DND-41 (cell line): ENCODE results near the gene PARVA.

ENCODE experiments used
- ATAC-seq: fragments of 200-7000 bp; cut with Tn5 transposase; 3 replicates; pipeline ENCODE4 v1.9.1; 2021; ENCODE audit warnings: low read depth; ENCODE audit not compliant: insufficient read depth
- DNase-seq: peaks from one replicate; pipeline ENCODE4 v3.0.0-alpha.2; 2020
- H2AFZ ChIP-seq: 2 replicates; pipeline ENCODE4 v1.6.0; 2012; ENCODE audit warnings: low read depth, low read length
- H3K27ac ChIP-seq: 2 replicates; pipeline ENCODE4 v1.5.1; 2012; ENCODE audit warnings: low read length, inconsistent platforms
- H3K27me3 ChIP-seq: fragments of 200-600 bp; sonication (generic); 2 replicates; pipeline ENCODE4 v1.6.0; 2012; ENCODE audit warnings: low read length, mild to moderate bottlenecking, inconsistent platforms; ENCODE audit not compliant: insufficient read depth, poor library complexity
- H3K36me3 ChIP-seq: 2 replicates; pipeline ENCODE4 v1.5.1; 2012; ENCODE audit warnings: low read length, inconsistent platforms; ENCODE audit not compliant: insufficient read depth
- H3K4me1 ChIP-seq: 2 replicates; pipeline ENCODE4 v1.5.1; 2012; ENCODE audit warnings: mild to moderate bottlenecking, low read length; ENCODE audit not compliant: insufficient read depth
- H3K4me2 ChIP-seq: 2 replicates; pipeline ENCODE4 v1.6.0; 2012; ENCODE audit warnings: mild to moderate bottlenecking, moderate library complexity, low read length, inconsistent platforms; ENCODE audit not compliant: insufficient read depth
- H3K4me3 ChIP-seq, 2 experiments: fragments of 200-600 bp in 1 of 2; shearing (Covaris generic) in 1 of 2; 2 replicates each; pipeline ENCODE4 v1.5.1; 2012 to 2016; ENCODE audit warnings: inconsistent platforms in 2 of 2, low read length in 2 of 2, mild to moderate bottlenecking in 2 of 2, low read depth in 1 of 2, moderate library complexity in 1 of 2
- H3K79me2 ChIP-seq: 2 replicates; pipeline ENCODE4 v1.6.0; 2012; ENCODE audit warnings: low read length, inconsistent platforms; ENCODE audit not compliant: insufficient read depth
- H3K9ac ChIP-seq: 2 replicates; pipeline ENCODE4 v1.6.0; 2012; ENCODE audit warnings: low read depth, mild to moderate bottlenecking, inconsistent platforms, low read length, moderate library complexity
- H3K9me3 ChIP-seq: 2 replicates; pipeline ENCODE4 v1.5.1; 2012; ENCODE audit warnings: low read length, moderate library complexity, mild to moderate bottlenecking, inconsistent platforms; ENCODE audit not compliant: insufficient read depth, severe bottlenecking
- H4K20me1 ChIP-seq: 2 replicates; pipeline ENCODE4 v1.6.0; 2012; ENCODE audit warnings: low read length; ENCODE audit not compliant: insufficient read depth
- EZH2 ChIP-seq: IDR thresholded peaks from 3 replicates; pipeline ENCODE4 v1.6.1; 2012; ENCODE audit warnings: borderline replicate concordance, low read depth, mild to moderate bottlenecking, moderate library complexity, low read length, inconsistent platforms; ENCODE audit not compliant: severe bottlenecking
- TF ChIP-seq, protein P1 (sequence below): IDR thresholded peaks from 2 replicates; pipeline ENCODE4 v1.5.1; 2012; ENCODE audit warnings: borderline replicate concordance, low read length, moderate library complexity, mild to moderate bottlenecking; ENCODE audit not compliant: poor library complexity, severe bottlenecking; ENCODE audit errors: extremely low read depth

The PARVA gene

GRCh38 chr11:12560362-12560761, 183.0 kb downstream of the PARVA start:
- DNase-seq (no peak), ATAC-seq (no peak)
- no peak overlapping the region for H3K27ac ChIP-seq
- no peak overlapping the region for H3K4me2 ChIP-seq
- TF ChIP-seq, protein P1, sequence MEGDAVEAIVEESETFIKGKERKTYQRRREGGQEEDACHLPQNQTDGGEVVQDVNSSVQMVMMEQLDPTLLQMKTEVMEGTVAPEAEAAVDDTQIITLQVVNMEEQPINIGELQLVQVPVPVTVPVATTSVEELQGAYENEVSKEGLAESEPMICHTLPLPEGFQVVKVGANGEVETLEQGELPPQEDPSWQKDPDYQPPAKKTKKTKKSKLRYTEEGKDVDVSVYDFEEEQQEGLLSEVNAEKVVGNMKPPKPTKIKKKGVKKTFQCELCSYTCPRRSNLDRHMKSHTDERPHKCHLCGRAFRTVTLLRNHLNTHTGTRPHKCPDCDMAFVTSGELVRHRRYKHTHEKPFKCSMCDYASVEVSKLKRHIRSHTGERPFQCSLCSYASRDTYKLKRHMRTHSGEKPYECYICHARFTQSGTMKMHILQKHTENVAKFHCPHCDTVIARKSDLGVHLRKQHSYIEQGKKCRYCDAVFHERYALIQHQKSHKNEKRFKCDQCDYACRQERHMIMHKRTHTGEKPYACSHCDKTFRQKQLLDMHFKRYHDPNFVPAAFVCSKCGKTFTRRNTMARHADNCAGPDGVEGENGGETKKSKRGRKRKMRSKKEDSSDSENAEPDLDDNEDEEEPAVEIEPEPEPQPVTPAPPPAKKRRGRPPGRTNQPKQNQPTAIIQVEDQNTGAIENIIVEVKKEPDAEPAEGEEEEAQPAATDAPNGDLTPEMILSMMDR = no peak
- no peak for TF ChIP-seq EZH2
- H3K27me3 ChIP-seq = no peaks in the 10 kb centered on the region
- no peak overlapping the region for H3K4me3 ChIP-seq
- H3K79me2 ChIP-seq = no peaks in the 10 kb centered on the region
- H2AFZ ChIP-seq = no peak overlapping the region
- H4K20me1 ChIP-seq = no peaks in the 10 kb centered on the region
- H3K9me3 ChIP-seq = no peaks in the 10 kb centered on the region
- no peaks in the 10 kb centered on the region for H3K4me1 ChIP-seq
- H3K9ac ChIP-seq = no peak overlapping the region
- H3K36me3 ChIP-seq = no peaks in the 10 kb centered on the region

GRCh38 chr11:12560861-12561260, 183.5 kb downstream of the PARVA start:
- H3K27me3 ChIP-seq = no peaks in the 10 kb centered on the region
- H3K9ac ChIP-seq = no peak overlapping the region
- no peak overlapping the region for H3K4me2 ChIP-seq
- no peaks in the 10 kb centered on the region for H3K79me2 ChIP-seq
- TF ChIP-seq, protein P1 = no peak
- no peak for TF ChIP-seq EZH2
- no peaks in the 10 kb centered on the region for H3K4me1 ChIP-seq
- no peaks in the 10 kb centered on the region for H4K20me1 ChIP-seq
- no peak for ATAC-seq
- H3K36me3 ChIP-seq = no peaks in the 10 kb centered on the region
- H3K27ac ChIP-seq = no peak overlapping the region
- H3K4me3 ChIP-seq = no peak overlapping the region
- no peak for DNase-seq
- H3K9me3 ChIP-seq = no peaks in the 10 kb centered on the region
- H2AFZ ChIP-seq = no peak overlapping the region

DNA sequence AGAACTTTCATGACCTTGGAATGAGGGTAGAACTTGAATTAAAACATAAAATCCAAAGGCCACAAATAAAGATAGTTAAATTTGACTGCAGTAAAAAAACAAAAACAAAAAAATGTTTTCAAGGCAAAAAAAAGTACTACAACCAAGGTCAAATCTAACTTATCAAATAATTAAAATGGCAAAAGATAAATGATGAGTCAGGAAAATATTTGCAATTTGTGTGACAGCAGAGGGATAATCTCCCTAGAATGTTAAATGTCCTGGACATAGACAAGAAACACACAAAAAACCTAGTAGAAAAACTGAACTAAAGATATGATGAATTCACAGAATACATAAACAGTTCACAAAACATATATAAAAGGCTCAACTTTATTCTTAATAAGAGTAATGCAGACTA, 186.6 kb downstream of the PARVA start:
- no peak overlapping the region for H3K4me3 ChIP-seq
- H4K20me1 ChIP-seq = no peaks in the 10 kb centered on the region
- H3K79me2 ChIP-seq = no peaks in the 10 kb centered on the region
- ATAC-seq (no peak), DNase-seq (no peak)
- no peaks in the 10 kb centered on the region for H3K27me3 ChIP-seq
- no peak overlapping the region for H2AFZ ChIP-seq
- TF ChIP-seq EZH2 = no peak
- TF ChIP-seq, protein P1 = no peak
- H3K27ac ChIP-seq = no peak overlapping the region
- H3K4me1 ChIP-seq = no peaks in the 10 kb centered on the region
- H3K9me3 ChIP-seq = no peaks in the 10 kb centered on the region
- no peaks in the 10 kb centered on the region for H3K36me3 ChIP-seq
- no peak overlapping the region for H3K9ac ChIP-seq
- no peak overlapping the region for H3K4me2 ChIP-seq

GRCh38 chr11:12565406-12565805, 188.0 kb downstream of the PARVA start:
- no peaks in the 10 kb centered on the region for H3K9me3 ChIP-seq
- DNase-seq (no peak), ATAC-seq (no peak)

More at GRCh38 chr11:12565406-12565805, 188.0 kb downstream of the PARVA start:
- no peaks in the 10 kb centered on the region for H3K4me1 ChIP-seq
- no peak overlapping the region for H3K4me2 ChIP-seq
- no peak overlapping the region for H2AFZ ChIP-seq
- no peak overlapping the region for H3K9ac ChIP-seq
- H3K27me3 ChIP-seq = no peaks in the 10 kb centered on the region
- TF ChIP-seq EZH2 = no peak
- TF ChIP-seq, protein P1 = no peak
- no peaks in the 10 kb centered on the region for H3K36me3 ChIP-seq
- H3K4me3 ChIP-seq = no peak overlapping the region
- no peaks in the 10 kb centered on the region for H4K20me1 ChIP-seq
- H3K79me2 ChIP-seq = no peaks in the 10 kb centered on the region
- H3K27ac ChIP-seq = no peak overlapping the region
